Measurements from ENCODE around the gene LTBR.

LTBR gene

DNA sequence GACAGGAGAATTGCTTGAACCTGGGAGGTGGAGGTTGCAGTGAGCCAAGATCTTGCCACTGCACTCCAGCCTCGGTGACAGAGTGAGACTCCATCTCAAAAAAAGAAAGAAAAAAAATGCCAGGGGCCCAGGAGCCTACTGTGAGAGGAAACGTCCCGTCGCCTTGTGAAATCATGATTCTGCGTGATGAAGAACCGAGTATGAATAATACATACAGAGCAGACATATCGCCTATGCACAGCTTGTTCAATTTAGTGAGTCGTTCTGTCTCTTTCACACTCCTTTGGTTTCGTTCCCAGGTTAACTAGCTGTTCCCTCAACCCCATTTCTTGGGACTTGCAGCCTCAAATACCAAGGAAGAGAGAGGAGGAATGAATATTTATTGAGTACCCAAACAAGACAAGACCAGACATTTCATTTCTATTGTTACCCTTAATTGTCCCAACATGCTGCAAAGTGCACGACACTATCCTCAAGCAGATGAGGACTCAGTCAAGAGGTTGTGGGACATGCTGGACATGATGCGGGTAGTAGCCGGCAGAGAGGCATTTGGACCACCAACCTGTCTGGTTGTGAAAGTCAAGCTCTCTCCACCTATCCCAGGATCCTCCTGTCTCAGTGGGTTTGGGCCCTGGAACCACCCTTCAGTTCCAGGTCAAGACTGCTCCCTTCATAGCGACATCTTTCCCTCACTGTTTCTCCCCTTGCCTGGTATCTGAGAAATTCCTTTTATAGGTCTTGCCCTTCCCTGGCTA, 52.2 kb downstream of the LTBR start:
- TF ChIP-seq TAF1 (IDR thresholded peaks at IDR 0.05; ENCODE audit: borderline replicate concordance, insufficient read depth, low read length) (no peak), SIN3A (IDR thresholded peaks at IDR 0.05; ENCODE audit: borderline replicate concordance, insufficient read depth, low read length) (no peak), POLR2AphosphoS5 (IDR thresholded peaks at IDR 0.05; ENCODE audit: low read depth, low read length) (no peak), FOXP2 (optimal IDR thresholded peaks at IDR 0.05; ENCODE audit: borderline replicate concordance, extremely low read depth, extremely low read length, insufficient read depth) (no peak)
- TF ChIP-seq, protein P1, sequence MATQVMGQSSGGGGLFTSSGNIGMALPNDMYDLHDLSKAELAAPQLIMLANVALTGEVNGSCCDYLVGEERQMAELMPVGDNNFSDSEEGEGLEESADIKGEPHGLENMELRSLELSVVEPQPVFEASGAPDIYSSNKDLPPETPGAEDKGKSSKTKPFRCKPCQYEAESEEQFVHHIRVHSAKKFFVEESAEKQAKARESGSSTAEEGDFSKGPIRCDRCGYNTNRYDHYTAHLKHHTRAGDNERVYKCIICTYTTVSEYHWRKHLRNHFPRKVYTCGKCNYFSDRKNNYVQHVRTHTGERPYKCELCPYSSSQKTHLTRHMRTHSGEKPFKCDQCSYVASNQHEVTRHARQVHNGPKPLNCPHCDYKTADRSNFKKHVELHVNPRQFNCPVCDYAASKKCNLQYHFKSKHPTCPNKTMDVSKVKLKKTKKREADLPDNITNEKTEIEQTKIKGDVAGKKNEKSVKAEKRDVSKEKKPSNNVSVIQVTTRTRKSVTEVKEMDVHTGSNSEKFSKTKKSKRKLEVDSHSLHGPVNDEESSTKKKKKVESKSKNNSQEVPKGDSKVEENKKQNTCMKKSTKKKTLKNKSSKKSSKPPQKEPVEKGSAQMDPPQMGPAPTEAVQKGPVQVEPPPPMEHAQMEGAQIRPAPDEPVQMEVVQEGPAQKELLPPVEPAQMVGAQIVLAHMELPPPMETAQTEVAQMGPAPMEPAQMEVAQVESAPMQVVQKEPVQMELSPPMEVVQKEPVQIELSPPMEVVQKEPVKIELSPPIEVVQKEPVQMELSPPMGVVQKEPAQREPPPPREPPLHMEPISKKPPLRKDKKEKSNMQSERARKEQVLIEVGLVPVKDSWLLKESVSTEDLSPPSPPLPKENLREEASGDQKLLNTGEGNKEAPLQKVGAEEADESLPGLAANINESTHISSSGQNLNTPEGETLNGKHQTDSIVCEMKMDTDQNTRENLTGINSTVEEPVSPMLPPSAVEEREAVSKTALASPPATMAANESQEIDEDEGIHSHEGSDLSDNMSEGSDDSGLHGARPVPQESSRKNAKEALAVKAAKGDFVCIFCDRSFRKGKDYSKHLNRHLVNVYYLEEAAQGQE (IDR thresholded peaks at IDR 0.05; ENCODE audit: insufficient read depth in 1 of 2, low read depth in 2 of 2, low read length in 2 of 2): no peak

DNA sequence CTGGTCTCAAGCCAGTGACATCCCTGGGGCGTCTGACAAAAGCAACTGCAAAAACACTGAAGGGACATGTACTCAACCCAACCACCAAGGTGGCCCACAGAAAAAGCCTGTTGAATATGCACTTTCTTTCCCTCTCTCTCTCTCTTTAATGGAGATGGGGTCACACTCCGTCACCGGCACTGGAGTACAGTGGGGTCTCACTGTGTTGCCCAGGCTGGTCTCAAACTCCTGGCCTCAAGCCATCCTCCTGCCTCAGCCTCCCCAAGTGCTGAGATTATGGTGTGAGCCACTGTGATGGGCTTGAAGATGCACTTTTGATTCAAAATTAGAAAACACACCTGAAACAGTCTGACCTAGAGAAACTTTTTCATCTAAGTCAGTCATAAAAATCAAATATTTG, 53.6 kb downstream of the LTBR start:
- TF ChIP-seq TAF1 (IDR thresholded peaks at IDR 0.05; ENCODE audit: borderline replicate concordance, insufficient read depth, low read length) (no peak), SIN3A (IDR thresholded peaks at IDR 0.05; ENCODE audit: borderline replicate concordance, insufficient read depth, low read length) (no peak), POLR2AphosphoS5 (IDR thresholded peaks at IDR 0.05; ENCODE audit: low read depth, low read length) (no peak), FOXP2 (optimal IDR thresholded peaks at IDR 0.05; ENCODE audit: borderline replicate concordance, extremely low read depth, extremely low read length, insufficient read depth) (no peak)
- TF ChIP-seq, protein P1 (IDR thresholded peaks at IDR 0.05; ENCODE audit: insufficient read depth in 1 of 2, low read depth in 2 of 2, low read length in 2 of 2): no peak

DNA sequence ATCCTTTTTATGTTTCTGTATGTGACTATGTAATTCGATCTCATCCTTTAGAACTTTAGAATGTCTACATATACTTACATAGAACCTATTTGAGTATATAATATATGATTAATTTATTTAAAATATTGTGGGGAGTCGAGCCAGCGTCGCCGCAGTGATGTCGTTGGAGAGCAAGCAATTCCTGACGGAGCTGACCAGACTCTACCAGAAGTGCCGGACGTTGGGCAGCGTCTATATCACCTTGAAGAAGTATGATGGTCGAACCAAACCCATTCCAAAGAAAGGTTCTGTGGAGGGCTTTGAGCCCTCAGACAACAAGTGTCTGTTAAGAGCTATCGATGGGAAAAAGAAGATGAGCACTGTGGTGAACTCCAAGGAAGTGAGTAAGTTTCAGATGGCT, 54.4 kb downstream of the LTBR start:
- TF ChIP-seq, protein P1 (IDR thresholded peaks at IDR 0.05; ENCODE audit: insufficient read depth in 1 of 2, low read depth in 2 of 2, low read length in 2 of 2): no peak
- TF ChIP-seq SIN3A (IDR thresholded peaks at IDR 0.05; ENCODE audit: borderline replicate concordance, insufficient read depth, low read length): no peak

DNA sequence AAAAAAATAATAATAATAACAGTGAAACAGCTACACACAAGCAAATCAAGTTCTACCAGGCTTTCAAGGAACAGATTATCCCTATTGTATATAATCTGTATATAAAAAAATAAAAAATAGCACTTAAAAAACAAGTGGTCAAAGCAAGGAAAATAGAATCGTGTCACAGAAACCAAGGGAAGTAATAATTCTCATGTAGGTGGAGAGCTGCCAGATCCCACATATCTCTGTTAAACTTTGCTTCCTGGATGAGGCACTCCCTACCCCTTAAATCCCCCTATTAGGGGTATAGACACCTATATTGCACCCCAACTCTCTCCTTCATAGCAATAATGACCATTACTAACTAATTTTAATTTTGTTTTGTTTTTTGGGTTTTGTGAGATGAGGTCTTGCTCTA, 56.4 kb downstream of the LTBR start:
- TF ChIP-seq FOXP2 (optimal IDR thresholded peaks at IDR 0.05; ENCODE audit: borderline replicate concordance, extremely low read depth, extremely low read length, insufficient read depth) (no peak), TAF1 (IDR thresholded peaks at IDR 0.05; ENCODE audit: borderline replicate concordance, insufficient read depth, low read length) (no peak), SIN3A (IDR thresholded peaks at IDR 0.05; ENCODE audit: borderline replicate concordance, insufficient read depth, low read length) (no peak), POLR2AphosphoS5 (IDR thresholded peaks at IDR 0.05; ENCODE audit: low read depth, low read length) (no peak)
- TF ChIP-seq, protein P1 (IDR thresholded peaks at IDR 0.05; ENCODE audit: insufficient read depth in 1 of 2, low read depth in 2 of 2, low read length in 2 of 2): no peak

Data from PFSK-1 (cell line).